Activated CD4-positive, alpha-beta T cell treated with anti-CD3 and anti-CD28 coated beads for 24 hours (primary cell): Measurements from ENCODE around the gene SH3TC1.

Experiments used
- DNase-seq, 2 donors: peaks; one replicate each; pipeline ENCODE4 v3.0.0-alpha.2; 2020; ENCODE audit warnings: low read depth in 2 of 2

Gene SH3TC1

GRCh38 chr4:8229331-8229975 is 30.4 kb downstream of the SH3TC1 start:
- DNase-seq: no peak

GRCh38 chr4:8230033-8230432 is 30.9 kb downstream of the SH3TC1 start:
- DNase-seq: no peak

- no peak for DNase-seq
Measured at GRCh38 chr4:8230891-8231290, 31.8 kb downstream of the SH3TC1 start.

GRCh38 chr4:8231551-8232049 is 32.5 kb downstream of the SH3TC1 start:
- DNase-seq: no peak

- no peak for DNase-seq
Measured at GRCh38 chr4:8232748-8233147, 33.7 kb downstream of the SH3TC1 start.

- no peak for DNase-seq
Measured at GRCh38 chr4:8233672-8234484, 34.8 kb downstream of the SH3TC1 start.

GRCh38 chr4:8234715-8235114 is 35.6 kb downstream of the SH3TC1 start:
- no peak for DNase-seq

GRCh38 chr4:8235224-8235623 is 36.1 kb downstream of the SH3TC1 start:
- no peak for DNase-seq

GRCh38 chr4:8235686-8236085 is 36.6 kb downstream of the SH3TC1 start:
- DNase-seq: no peak

- no peak for DNase-seq
Measured at GRCh38 chr4:8236106-8236919, 37.2 kb downstream of the SH3TC1 start.

- DNase-seq: no peak
Measured at GRCh38 chr4:8236920-8237195, 37.8 kb downstream of the SH3TC1 start.

- DNase-seq: no peak
Measured at GRCh38 chr4:8237256-8237989, 38.3 kb downstream of the SH3TC1 start.

GRCh38 chr4:8238036-8238511 is 39.0 kb downstream of the SH3TC1 start:
- no peak for DNase-seq

- no peak for DNase-seq
Measured at GRCh38 chr4:8238515-8239053, 39.5 kb downstream of the SH3TC1 start.

- DNase-seq: no peak
Measured at GRCh38 chr4:8239226-8239625, 40.1 kb downstream of the SH3TC1 start.

- no peak for DNase-seq
Measured at GRCh38 chr4:8239661-8240060, 40.6 kb downstream of the SH3TC1 start.

- DNase-seq: no peak
Measured at GRCh38 chr4:8240211-8241041, 41.3 kb downstream of the SH3TC1 start.

- no peak for DNase-seq
Measured at GRCh38 chr4:8241211-8241779, 42.2 kb downstream of the SH3TC1 start.

- DNase-seq: peak; percentile 79 to 85
Measured at GRCh38 chr4:8241895-8242696, 43.0 kb downstream of the SH3TC1 start.
